DND-41 (cell line): Measurements from ENCODE around the gene RASSF7.

ENCODE experiments used
- ATAC-seq: fragments of 200-7000 bp; cut with Tn5 transposase; 3 replicates; pipeline ENCODE4 v1.9.1; 2021; ENCODE audit warnings: low read depth; ENCODE audit not compliant: insufficient read depth
- DNase-seq: peaks from one replicate; pipeline ENCODE4 v3.0.0-alpha.2; 2020
- H2AFZ ChIP-seq: 2 replicates; pipeline ENCODE4 v1.6.0; 2012; ENCODE audit warnings: low read depth, low read length
- H3K27ac ChIP-seq: 2 replicates; pipeline ENCODE4 v1.5.1; 2012; ENCODE audit warnings: low read length, inconsistent platforms
- H3K27me3 ChIP-seq: fragments of 200-600 bp; sonication (generic); 2 replicates; pipeline ENCODE4 v1.6.0; 2012; ENCODE audit warnings: low read length, mild to moderate bottlenecking, inconsistent platforms; ENCODE audit not compliant: insufficient read depth, poor library complexity
- H3K36me3 ChIP-seq: 2 replicates; pipeline ENCODE4 v1.5.1; 2012; ENCODE audit warnings: low read length, inconsistent platforms; ENCODE audit not compliant: insufficient read depth
- H3K4me1 ChIP-seq: 2 replicates; pipeline ENCODE4 v1.5.1; 2012; ENCODE audit warnings: mild to moderate bottlenecking, low read length; ENCODE audit not compliant: insufficient read depth
- H3K4me2 ChIP-seq: 2 replicates; pipeline ENCODE4 v1.6.0; 2012; ENCODE audit warnings: mild to moderate bottlenecking, moderate library complexity, low read length, inconsistent platforms; ENCODE audit not compliant: insufficient read depth
- H3K4me3 ChIP-seq, 2 experiments: fragments of 200-600 bp in 1 of 2; shearing (Covaris generic) in 1 of 2; 2 replicates each; pipeline ENCODE4 v1.5.1; 2012 to 2016; ENCODE audit warnings: inconsistent platforms in 2 of 2, low read length in 2 of 2, mild to moderate bottlenecking in 2 of 2, low read depth in 1 of 2, moderate library complexity in 1 of 2
- H3K79me2 ChIP-seq: 2 replicates; pipeline ENCODE4 v1.6.0; 2012; ENCODE audit warnings: low read length, inconsistent platforms; ENCODE audit not compliant: insufficient read depth
- H3K9ac ChIP-seq: 2 replicates; pipeline ENCODE4 v1.6.0; 2012; ENCODE audit warnings: low read depth, mild to moderate bottlenecking, inconsistent platforms, low read length, moderate library complexity
- H3K9me3 ChIP-seq: 2 replicates; pipeline ENCODE4 v1.5.1; 2012; ENCODE audit warnings: low read length, moderate library complexity, mild to moderate bottlenecking, inconsistent platforms; ENCODE audit not compliant: insufficient read depth, severe bottlenecking
- H4K20me1 ChIP-seq: 2 replicates; pipeline ENCODE4 v1.6.0; 2012; ENCODE audit warnings: low read length; ENCODE audit not compliant: insufficient read depth
- EZH2 ChIP-seq: IDR thresholded peaks from 3 replicates; pipeline ENCODE4 v1.6.1; 2012; ENCODE audit warnings: borderline replicate concordance, low read depth, mild to moderate bottlenecking, moderate library complexity, low read length, inconsistent platforms; ENCODE audit not compliant: severe bottlenecking
- TF ChIP-seq, protein P1 (sequence below): IDR thresholded peaks from 2 replicates; pipeline ENCODE4 v1.5.1; 2012; ENCODE audit warnings: borderline replicate concordance, low read length, moderate library complexity, mild to moderate bottlenecking; ENCODE audit not compliant: poor library complexity, severe bottlenecking; ENCODE audit errors: extremely low read depth

The RASSF7 gene

GRCh38 chr11:555227-555779 lies 5.5 kb upstream of the RASSF7 start:
- H3K9ac ChIP-seq: peak overlapping the region; percentile 59
- peak; percentile 46 for ATAC-seq
- H3K79me2 ChIP-seq: no peaks in the 10 kb centered on the region
- peak overlapping the region; percentile 96 for H3K4me2 ChIP-seq
- DNase-seq: no peak
- TF ChIP-seq, protein P1, sequence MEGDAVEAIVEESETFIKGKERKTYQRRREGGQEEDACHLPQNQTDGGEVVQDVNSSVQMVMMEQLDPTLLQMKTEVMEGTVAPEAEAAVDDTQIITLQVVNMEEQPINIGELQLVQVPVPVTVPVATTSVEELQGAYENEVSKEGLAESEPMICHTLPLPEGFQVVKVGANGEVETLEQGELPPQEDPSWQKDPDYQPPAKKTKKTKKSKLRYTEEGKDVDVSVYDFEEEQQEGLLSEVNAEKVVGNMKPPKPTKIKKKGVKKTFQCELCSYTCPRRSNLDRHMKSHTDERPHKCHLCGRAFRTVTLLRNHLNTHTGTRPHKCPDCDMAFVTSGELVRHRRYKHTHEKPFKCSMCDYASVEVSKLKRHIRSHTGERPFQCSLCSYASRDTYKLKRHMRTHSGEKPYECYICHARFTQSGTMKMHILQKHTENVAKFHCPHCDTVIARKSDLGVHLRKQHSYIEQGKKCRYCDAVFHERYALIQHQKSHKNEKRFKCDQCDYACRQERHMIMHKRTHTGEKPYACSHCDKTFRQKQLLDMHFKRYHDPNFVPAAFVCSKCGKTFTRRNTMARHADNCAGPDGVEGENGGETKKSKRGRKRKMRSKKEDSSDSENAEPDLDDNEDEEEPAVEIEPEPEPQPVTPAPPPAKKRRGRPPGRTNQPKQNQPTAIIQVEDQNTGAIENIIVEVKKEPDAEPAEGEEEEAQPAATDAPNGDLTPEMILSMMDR: no peak
- no peak for TF ChIP-seq EZH2
- H3K4me3 ChIP-seq: peak overlapping the region; percentile 12 to 61; a peak in 2 of 4 replicates
- H3K36me3 ChIP-seq: no peaks in the 10 kb centered on the region
- no peaks in the 10 kb centered on the region for H3K9me3 ChIP-seq
- H4K20me1 ChIP-seq: no peaks in the 10 kb centered on the region
- H3K27ac ChIP-seq: no peak overlapping the region
- H3K27me3 ChIP-seq: no peaks in the 10 kb centered on the region
- H3K4me1 ChIP-seq: peaks cover 21% of the 10 kb centered on the region
- H2AFZ ChIP-seq: peak overlapping the region; percentile 69

DNA sequence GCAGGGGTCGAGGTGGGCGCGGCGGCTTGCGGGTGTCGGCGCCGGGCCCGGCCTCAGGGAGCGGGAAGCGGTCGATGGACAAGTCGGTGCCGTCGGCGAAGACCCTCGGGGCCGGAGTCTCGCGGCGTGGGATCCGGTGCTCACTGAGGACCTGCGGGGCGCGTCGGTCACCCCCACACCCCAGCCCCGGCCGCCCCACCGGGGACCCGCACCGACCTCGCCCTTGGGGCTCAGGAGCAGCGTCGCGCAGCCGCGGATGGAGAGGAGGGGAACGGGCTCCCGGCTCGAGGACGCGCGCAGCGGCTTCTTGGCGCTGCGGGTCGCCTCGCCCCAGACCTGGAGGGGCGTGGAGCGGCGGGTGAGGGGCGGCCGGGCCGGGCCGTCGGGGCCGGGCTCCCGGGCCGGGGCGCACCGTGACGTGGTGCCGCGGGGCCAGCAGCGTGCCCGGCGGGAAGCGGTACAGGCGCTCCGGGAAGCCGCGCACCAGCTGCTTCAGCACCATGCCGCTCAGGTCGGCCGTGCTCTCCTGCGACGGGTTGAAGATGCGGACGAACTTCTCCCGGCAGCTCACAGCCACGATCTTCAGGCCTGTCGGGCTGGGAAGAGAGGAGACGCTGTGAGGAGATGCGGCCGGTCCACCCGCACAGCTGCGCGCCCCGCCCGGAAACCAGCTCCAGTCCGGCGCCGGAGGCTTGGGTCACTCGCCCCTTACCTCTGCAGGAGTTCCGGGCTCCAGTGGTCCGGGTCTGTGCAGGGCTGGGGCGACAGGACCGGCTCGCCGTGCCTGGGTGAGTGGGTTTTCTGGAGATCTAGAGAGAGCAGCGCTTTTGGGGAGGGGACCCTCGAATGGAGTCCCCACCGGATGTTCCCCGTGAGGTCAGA lies 4.7 kb upstream of the RASSF7 start:
- H3K36me3 ChIP-seq: no peaks in the 10 kb centered on the region
- TF ChIP-seq EZH2: no peak
- TF ChIP-seq, protein P1: no peak
- peaks cover 23% of the 10 kb centered on the region for H3K4me1 ChIP-seq
- no peaks in the 10 kb centered on the region for H4K20me1 ChIP-seq
- H3K9ac ChIP-seq: peak overlapping the region; percentile 59; the same call in 1 of the 2 replicates
- no peaks in the 10 kb centered on the region for H3K79me2 ChIP-seq
- ATAC-seq (no peak), DNase-seq (no peak)
- no peak overlapping the region for H2AFZ ChIP-seq
- H3K27me3 ChIP-seq: no peaks in the 10 kb centered on the region
- H3K4me3 ChIP-seq: peak overlapping the region in 1 of 2 experiments; percentile 61; a peak in 1 of 4 replicates
- H3K9me3 ChIP-seq: no peaks in the 10 kb centered on the region
- H3K4me2 ChIP-seq: peak overlapping the region; percentile 96
- no peak overlapping the region for H3K27ac ChIP-seq

GRCh38 chr11:556662-557256 lies 4.0 kb upstream of the RASSF7 start:
- Histone ChIP-seq H3K27ac (no peak overlapping the region), H3K36me3 (no peaks in the 10 kb centered on the region), H3K9ac (no peak overlapping the region), H3K79me2 (peaks cover 6% of the 10 kb centered on the region), H3K4me2 (no peak overlapping the region), H3K27me3 (no peaks in the 10 kb centered on the region), H3K4me1 (peaks cover 29% of the 10 kb centered on the region), H2AFZ (no peak overlapping the region), H3K9me3 (no peaks in the 10 kb centered on the region), H3K4me3 (no peak overlapping the region), H4K20me1 (peaks cover 4% of the 10 kb centered on the region)
- no peak for ATAC-seq
- no peak for DNase-seq
- TF ChIP-seq EZH2: no peak
- TF ChIP-seq, protein P1: no peak
